Spinal cord (tissue), 10 donors: Measurements from ENCODE around the gene GLS. TPM values are rescaled to one million over a fixed set of nuclear protein-coding genes. Genes with fewer than 3 reads are reported as not detected.

Experiments used
- DNase-seq, 6 donors: peaks; one replicate each; pipeline versions ENCODE4 v3.0.0 to v3.0.0-alpha.2; 2013 to 2015; ENCODE audit warnings: low spot score in 6 of 6, low read depth in 4 of 6
- H3K27ac ChIP-seq: one replicate; pipeline ENCODE4 v1.5.1; 2013; ENCODE audit warnings: low read depth, low read length, control low read depth
- H3K27me3 ChIP-seq: one replicate; pipeline ENCODE4 v1.6.1; 2013; ENCODE audit warnings: low read length; ENCODE audit not compliant: control insufficient read depth, insufficient read depth
- H3K36me3 ChIP-seq: one replicate; pipeline ENCODE4 v1.6.1; 2013; ENCODE audit warnings: low read length; ENCODE audit not compliant: control insufficient read depth, insufficient read depth
- H3K4me1 ChIP-seq: one replicate; pipeline ENCODE4 v1.6.1; 2013; ENCODE audit warnings: low read length; ENCODE audit not compliant: control insufficient read depth, insufficient read depth
- H3K4me3 ChIP-seq: one replicate; pipeline ENCODE4 v1.5.1; 2013; ENCODE audit warnings: low read depth, low read length, control low read depth
- H3K9me3 ChIP-seq: one replicate; pipeline ENCODE4 v1.6.1; 2013; ENCODE audit warnings: low read length; ENCODE audit not compliant: control insufficient read depth, insufficient read depth
- WGBS: methylation state at CpG from one replicate; pipeline ENCODE4 v1.1.5; 2013; ENCODE audit warnings: missing lambda C conversion rate; ENCODE audit not compliant: insufficient coverage; 5-methylcytosine and 5-hydroxymethylcytosine counted together
- long read RNA-seq, 4 donors: transcript quantifications; one replicate each; lab custom pipeline, GENCODE V29; 2026
- polyA plus RNA-seq, 2 donors: library from polyadenylated mRNA; unstranded; fragments of 120-200 nt; gene quantifications; one replicate each; pipeline ENCODE4 v1.2.1, GENCODE V29; 2013; ENCODE audit not compliant: insufficient read length in 2 of 2
- total RNA-seq, 2 donors: library from RNA; depleted of rRNA in 1 of 2; stranded (reverse); fragments of 120-200 nt in 1 of 2; fragments of >200 nt in 1 of 2; gene quantifications; one replicate each; pipeline versions ENCODE4 v1.2.3 to v1.2.4, GENCODE V29; 2013 to 2014
- donor health status: healthy.

Gene GLS
- total RNA-seq (100 to 1,000 TPM in 1 of 2 donors, 10 to 100 TPM in 1; 85.1 to 178 TPM), polyA plus RNA-seq (10 to 100 TPM; 76.4 to 76.8 TPM)
- long read RNA-seq, donor 1, full-length matches to known transcripts: 8 of 109 reads
- long read RNA-seq, donor 1, partial matches to known transcripts: 101 of 109 reads
- long read RNA-seq, donor 1, other reads (novel, unspliced or antisense): 0 of 109 reads
- long read RNA-seq, donor 2, full-length matches to known transcripts: 3 of 3 reads
- long read RNA-seq, donor 2, partial matches to known transcripts: 0 of 3 reads
- long read RNA-seq, donor 2, other reads (novel, unspliced or antisense): 0 of 3 reads
- long read RNA-seq, donor 3, full-length matches to known transcripts: 1 of 1 reads
- long read RNA-seq, donor 3, partial matches to known transcripts: 0 of 1 reads
- long read RNA-seq, donor 3, other reads (novel, unspliced or antisense): 0 of 1 reads
- long read RNA-seq, donor 4, full-length matches to known transcripts: 6 of 11 reads
- long read RNA-seq, donor 4, partial matches to known transcripts: 5 of 11 reads
- long read RNA-seq, donor 4, other reads (novel, unspliced or antisense): 0 of 11 reads

DNA sequence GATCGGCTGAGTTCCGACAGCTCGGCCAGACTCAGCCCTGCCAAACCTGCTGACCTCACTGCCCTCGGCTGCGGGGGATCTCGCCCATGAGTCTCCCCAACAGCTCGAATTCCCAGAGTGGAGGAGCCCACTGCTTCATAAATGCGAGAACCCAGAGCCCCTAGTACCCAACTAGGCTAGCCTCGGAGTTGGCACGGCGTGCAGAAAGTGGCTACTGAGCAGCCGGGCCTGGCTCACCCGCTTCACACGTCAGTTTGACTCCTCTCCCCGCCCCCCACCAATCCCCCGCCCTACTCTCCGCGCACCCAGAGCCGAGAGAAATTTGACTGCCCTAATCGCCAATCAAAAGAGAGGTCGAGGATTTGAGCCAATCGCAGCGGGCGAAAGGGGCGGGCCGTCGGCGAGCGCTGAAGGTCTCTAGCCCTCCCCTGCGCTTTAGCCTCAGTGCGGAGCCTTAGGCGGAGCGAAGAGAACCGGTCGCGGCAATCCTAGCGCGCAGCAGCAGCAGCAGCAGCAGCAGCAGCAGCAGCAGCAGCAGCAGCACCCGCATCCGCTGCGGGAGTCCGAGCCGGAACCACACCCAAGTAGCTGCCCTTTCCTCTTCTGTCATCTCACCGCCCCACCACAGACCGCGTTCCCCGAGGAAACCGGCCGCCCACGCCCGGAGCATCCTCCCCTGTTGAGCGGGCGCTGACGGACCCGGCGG, at the start of gene GLS:
TSS of gene GLS (plus strand) at position 444 of the 706 bp plus-strand sequence. CDS start 264 bp downstream, outside the sequence.
- Histone ChIP-seq H3K4me1 (peaks cover 3% of the 10 kb centered on the region), H3K27ac (peak within 1 kb of the TSS; percentile 94), H3K36me3 (no peaks in the 10 kb centered on the region), H3K4me3 (peak within 1 kb of the TSS; percentile 68), H3K9me3 (no peaks in the 10 kb centered on the region), H3K27me3 (no peaks in the 10 kb centered on the region)
- peak; percentile 93 to 99 (median 95) for DNase-seq
- 0% methylated on average over 55 of the region's 56 CpGs for WGBS

DNA sequence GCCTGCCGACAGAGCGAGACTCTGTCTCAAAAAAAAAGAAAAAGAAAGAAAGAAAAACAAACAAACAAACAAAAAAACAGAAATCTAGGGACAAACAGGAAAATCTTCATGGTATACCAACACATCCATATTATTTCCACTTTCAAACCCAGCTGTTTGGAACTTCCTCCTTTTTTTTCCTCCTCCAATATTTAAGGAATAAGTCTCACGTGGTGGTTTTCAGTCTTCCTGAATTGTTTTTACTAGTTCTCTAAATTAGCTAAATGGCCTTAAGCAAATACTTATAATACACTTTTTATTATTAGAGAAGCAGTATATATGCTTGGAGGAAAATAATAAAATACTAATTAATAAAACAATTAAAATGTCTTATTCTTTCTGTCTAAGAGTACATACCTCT, 48.7 kb upstream of the GLS start:
- no peaks in the 10 kb centered on the region for H3K27me3 ChIP-seq
- no peaks in the 10 kb centered on the region for H3K36me3 ChIP-seq
- H3K4me3 ChIP-seq: no peak overlapping the region
- H3K9me3 ChIP-seq: no peaks in the 10 kb centered on the region
- H3K4me1 ChIP-seq: no peaks in the 10 kb centered on the region
- H3K27ac ChIP-seq: no peak overlapping the region
- DNase-seq: no peak
- no CpG with 5 or more reads among the region's 3 CpGs for WGBS

DNA sequence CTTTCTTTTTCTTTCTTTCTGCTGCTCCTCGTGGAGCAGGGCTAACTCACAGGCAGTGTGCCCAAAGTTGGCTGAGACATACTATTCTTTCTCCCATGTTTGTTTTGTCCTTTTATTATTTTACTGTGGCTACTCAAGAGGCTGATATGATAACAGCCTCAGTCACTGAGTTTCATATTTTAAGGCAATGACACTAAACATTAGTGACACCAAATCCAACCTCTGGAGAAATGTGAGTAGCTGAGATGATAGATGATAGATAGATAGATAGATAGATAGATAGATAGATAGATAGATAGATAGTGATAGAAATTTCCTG, 45.8 kb upstream of the GLS start:
- no peak overlapping the region for H3K4me3 ChIP-seq
- H3K36me3 ChIP-seq: no peaks in the 10 kb centered on the region
- no peaks in the 10 kb centered on the region for H3K9me3 ChIP-seq
- no peak for DNase-seq
- no peaks in the 10 kb centered on the region for H3K4me1 ChIP-seq
- H3K27me3 ChIP-seq: no peaks in the 10 kb centered on the region
- H3K27ac ChIP-seq: no peak overlapping the region
- no CpG with 5 or more reads among the region's 1 CpG for WGBS

DNA sequence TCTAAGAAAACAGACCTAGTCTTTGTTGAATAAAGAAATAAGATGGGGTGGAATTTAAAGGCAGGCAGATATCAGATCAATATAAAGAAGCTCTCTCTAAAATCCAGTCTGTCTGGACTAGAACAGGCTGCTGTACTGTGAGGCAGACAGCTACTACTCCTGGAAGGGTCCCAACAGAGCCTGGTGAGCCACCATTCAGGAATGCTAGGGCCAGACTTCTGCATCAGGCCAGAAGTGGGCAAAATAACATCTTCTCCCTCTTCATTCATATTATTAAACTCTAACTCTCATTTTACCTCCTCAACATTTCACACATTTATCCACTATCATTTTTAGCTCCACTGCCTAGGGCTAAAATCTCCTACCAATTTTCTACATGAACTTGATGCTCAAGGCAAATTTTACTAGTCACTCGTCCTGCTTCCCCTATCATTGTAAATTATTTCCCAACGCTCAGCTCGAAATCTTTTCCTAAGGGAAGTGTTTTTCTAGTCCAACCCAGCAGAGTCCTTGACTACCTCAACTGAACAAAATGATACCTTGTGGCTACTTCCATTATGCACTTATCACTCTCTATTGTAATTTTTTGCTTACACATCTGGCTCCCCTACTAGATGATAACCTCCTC, 45.2 kb upstream of the GLS start:
- no peak for DNase-seq
- no peaks in the 10 kb centered on the region for H3K4me1 ChIP-seq
- H3K9me3 ChIP-seq: no peaks in the 10 kb centered on the region
- H3K27me3 ChIP-seq: no peaks in the 10 kb centered on the region
- WGBS: 71% methylated on average over 3 of the region's 3 CpGs
- no peak overlapping the region for H3K27ac ChIP-seq
- no peaks in the 10 kb centered on the region for H3K36me3 ChIP-seq
- H3K4me3 ChIP-seq: no peak overlapping the region

DNA sequence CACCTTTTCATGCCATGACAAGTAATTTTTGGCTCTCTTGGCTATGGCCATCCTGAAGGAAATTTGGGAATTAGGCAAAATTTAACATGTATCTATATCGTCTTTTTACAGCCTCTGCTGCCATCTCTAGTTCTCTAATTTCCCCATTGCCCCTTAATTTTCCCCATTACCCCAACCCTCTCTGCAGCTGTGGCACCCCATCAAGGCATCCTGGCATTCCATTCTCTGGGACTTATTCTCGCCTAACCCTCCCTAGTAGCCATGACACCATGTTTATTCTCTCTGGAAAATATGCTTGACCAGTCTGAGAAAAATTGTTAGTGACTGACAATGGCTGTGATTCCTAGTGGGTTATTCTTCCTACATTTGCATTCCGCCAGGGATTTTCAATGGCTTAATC, 43.9 kb upstream of the GLS start:
- no peak overlapping the region for H3K27ac ChIP-seq
- H3K4me1 ChIP-seq: no peaks in the 10 kb centered on the region
- WGBS: 100% methylated on average over 1 of the region's 3 CpGs
- H3K9me3 ChIP-seq: no peaks in the 10 kb centered on the region
- no peaks in the 10 kb centered on the region for H3K27me3 ChIP-seq
- no peaks in the 10 kb centered on the region for H3K36me3 ChIP-seq
- DNase-seq: no peak
- H3K4me3 ChIP-seq: no peak overlapping the region

DNA sequence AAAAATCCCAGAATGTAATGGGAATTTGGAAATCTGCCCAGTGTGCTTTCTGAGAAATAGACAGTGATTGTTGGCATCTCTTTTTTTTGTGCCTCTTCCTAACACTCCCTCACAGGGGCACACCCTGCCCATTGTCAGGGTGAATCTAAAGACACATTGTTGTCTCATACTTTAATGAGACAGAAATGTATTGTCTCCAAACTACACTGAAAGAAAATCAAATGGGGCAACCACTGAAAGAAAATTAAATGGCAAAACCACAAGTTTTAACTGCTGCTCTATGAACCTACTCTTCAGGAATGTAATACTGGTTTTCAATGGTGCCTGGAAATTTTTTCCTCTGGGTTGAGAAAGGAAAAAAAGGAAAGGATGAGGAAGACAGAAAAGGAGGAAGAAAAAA, 43.2 kb upstream of the GLS start:
- Histone ChIP-seq H3K27ac (no peak overlapping the region), H3K4me1 (no peaks in the 10 kb centered on the region), H3K36me3 (no peaks in the 10 kb centered on the region), H3K4me3 (no peak overlapping the region), H3K27me3 (no peaks in the 10 kb centered on the region), H3K9me3 (no peaks in the 10 kb centered on the region)
- no peak for DNase-seq

DNA sequence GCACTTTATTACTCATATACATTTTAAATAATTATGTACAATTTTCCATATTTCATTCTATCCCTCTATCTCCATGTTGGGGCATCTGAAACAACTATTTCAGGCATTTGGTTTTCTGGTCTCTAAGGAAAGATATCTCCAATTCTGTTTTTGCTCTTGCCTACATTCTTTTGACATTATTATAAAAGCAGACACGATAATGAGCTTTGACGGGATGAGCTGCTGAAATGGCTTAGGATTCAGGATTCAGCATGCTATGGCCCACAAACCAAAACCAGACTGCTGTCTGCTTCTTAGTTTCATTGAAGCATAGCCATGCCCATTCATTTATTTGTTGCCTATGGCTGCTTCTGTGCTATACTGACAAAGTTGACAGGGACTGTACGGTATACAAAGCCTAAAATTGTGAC, 42.7 kb upstream of the GLS start:
- no peak overlapping the region for H3K4me3 ChIP-seq
- DNase-seq: no peak
- H3K27ac ChIP-seq: no peak overlapping the region
- no peaks in the 10 kb centered on the region for H3K27me3 ChIP-seq
- no peaks in the 10 kb centered on the region for H3K36me3 ChIP-seq
- no peaks in the 10 kb centered on the region for H3K4me1 ChIP-seq
- no peaks in the 10 kb centered on the region for H3K9me3 ChIP-seq
- 90% methylated on average over 2 of the region's 3 CpGs for WGBS

DNA sequence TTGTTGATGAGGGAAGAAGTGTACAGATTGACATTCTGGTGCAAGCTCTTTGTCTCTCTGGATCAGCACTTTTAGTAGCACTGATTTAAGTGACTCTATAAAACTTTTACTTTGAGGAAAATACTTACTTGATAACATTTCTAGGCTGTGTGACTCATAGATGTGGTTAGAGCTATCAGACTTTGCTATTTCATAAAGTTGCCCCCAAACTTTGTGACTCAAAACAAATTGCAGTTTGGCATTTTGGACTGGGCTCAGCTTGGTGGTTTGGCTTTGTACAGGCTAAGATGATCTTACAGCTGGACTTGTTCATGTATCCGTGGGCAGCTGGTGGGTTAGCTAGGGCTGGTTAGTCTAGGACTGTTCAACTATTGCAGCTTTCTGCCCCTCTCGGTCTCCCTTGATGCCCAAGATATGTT, 42.1 kb upstream of the GLS start:
- H3K27ac ChIP-seq: no peak overlapping the region
- no peak for DNase-seq
- no peaks in the 10 kb centered on the region for H3K4me1 ChIP-seq
- WGBS: 93% methylated on average over 2 of the region's 2 CpGs
- no peaks in the 10 kb centered on the region for H3K27me3 ChIP-seq
- no peaks in the 10 kb centered on the region for H3K9me3 ChIP-seq
- H3K4me3 ChIP-seq: no peak overlapping the region
- no peaks in the 10 kb centered on the region for H3K36me3 ChIP-seq

DNA sequence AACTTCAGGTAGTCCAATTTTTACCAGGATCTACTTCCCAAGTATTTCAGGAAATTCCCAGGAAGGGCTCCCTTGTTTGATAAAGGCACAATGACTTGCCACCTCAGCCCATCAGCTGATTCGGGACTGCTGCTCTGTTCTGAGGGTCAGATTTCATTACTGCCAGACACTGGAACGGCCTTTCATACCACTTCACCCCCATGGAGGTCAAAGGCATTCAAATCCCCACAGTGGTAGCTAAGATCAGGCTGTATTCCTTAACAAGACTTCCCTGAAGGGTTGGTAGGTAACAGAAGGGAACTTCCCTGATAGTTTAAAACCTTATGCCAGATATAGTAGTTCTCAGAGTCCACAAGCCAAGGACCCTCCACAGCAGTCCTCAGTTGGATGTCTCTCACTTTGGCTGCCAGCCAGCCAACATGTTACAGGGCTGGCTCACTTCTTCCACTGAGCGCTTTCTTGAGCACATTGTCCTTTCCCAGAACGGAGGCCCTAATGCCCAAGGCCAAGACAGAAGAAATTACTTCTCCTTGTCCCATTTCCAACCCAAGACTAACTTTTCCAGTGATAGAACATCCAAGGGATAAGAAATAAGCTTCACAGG, 40.0 kb upstream of the GLS start:
- no peak for DNase-seq
- no peaks in the 10 kb centered on the region for H3K4me1 ChIP-seq
- no peak overlapping the region for H3K27ac ChIP-seq
- no peaks in the 10 kb centered on the region for H3K27me3 ChIP-seq
- 88% methylated on average over 1 of the region's 4 CpGs for WGBS
- H3K9me3 ChIP-seq: no peaks in the 10 kb centered on the region
- no peaks in the 10 kb centered on the region for H3K36me3 ChIP-seq
- no peak overlapping the region for H3K4me3 ChIP-seq
